GM13977 (cell line): Measurements from ENCODE around the gene MRPL58.
A peak's percentile ranks its signal among the peaks of the same experiment; 100 is the strongest.
"Not testable (repeated sequence)": the region's sequence is repeated elsewhere in the genome, so short reads cannot be mapped to it uniquely, and the experiment has no call there.

Experiments used
- DNase-seq: peaks from one replicate; pipeline ENCODE4 v3.0.0; 2012; ENCODE audit warnings: low spot score
- CTCF ChIP-seq: IDR thresholded peaks from 2 replicates; pipeline ENCODE4 v1.5.1; 2012; ENCODE audit warnings: mild to moderate bottlenecking, control low read depth; ENCODE audit not compliant: insufficient read depth; ENCODE audit errors: extremely low read depth, missing control alignments
- in situ Hi-C: fragments of 300-500 bp; cut with MboI; formaldehyde crosslinking; loops from one replicate; pipeline ENCODE4 v1.12.0; 2022; ENCODE audit warnings: low sequenced_read_pairs, low pct_unique_long_range_greater_than_20kb, mixed read lengths, inconsistent platforms; ENCODE audit not compliant: unreplicated experiment

The MRPL58 gene

DNA sequence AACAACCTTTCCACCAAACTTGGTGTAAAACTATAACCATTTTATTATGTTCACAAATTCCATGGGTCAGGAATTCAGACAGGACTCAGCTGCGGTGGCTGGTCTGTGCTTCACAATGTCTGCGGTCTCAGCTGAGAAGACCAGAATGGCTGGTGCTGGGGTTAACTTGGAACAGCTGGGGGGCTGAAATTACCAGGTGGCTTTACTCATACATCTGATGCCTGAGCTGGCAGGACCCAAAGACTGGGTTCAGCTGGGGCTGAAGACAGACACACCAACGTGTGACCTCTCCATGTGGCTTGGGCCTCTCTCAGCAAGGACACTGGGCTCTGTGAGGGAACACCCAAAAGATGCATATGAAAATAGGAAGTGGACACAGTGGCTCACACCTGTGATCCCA lies 34.2 kb upstream of the MRPL58 start:
- no peak for DNase-seq
- no peak for TF ChIP-seq CTCF
- in situ Hi-C loops = no loop called here

DNA sequence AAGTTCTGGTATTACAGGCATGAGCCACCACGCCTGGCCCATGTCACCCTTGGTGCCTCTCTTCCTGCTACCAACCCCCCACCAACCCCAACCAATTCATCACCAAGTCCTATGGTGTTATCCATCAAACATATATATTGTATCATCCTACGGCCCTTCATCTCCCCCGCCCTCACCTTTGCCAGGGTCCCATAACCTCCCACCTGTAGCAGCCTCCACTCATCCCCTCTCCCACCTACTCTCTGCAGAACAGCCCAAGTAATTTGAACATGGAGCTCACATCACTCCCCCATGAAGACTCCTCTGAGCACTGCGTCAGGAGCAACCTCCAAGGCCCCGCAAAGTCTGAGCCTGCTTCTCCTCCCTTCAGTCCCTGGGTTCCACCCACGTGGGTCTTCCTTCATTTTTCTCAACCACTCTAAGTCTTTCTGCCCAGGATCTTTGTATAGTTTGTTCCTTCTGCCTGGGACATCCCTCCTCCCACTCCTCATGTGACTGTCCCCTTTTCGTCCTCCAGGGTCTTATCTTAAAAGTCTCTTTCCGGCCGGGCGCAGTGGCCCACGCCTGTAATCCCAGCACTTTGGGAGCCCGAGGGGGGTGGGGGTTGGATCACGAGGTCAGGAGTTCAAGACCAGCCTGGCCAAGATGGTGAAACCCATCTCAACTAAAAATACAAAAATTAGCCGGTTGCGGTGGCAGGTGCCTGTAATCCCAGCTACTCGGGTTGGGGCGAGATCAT lies 32.9 kb upstream of the MRPL58 start:
- no peak for TF ChIP-seq CTCF
- DNase-seq = no peak
- in situ Hi-C loops = no loop called here

GRCh38 chr17:74981318-74981978 lies 31.0 kb upstream of the MRPL58 start:
- TF ChIP-seq CTCF = no peak
- DNase-seq = no peak
- in situ Hi-C loops = no loop called here

GRCh38 chr17:74981979-74982662 lies 30.3 kb upstream of the MRPL58 start:
- peak; percentile 86 for DNase-seq
- TF ChIP-seq CTCF = no peak
- in situ Hi-C loops = no loop called here

GRCh38 chr17:74982663-74983313 lies 29.7 kb upstream of the MRPL58 start:
- in situ Hi-C loops = not testable (repeated sequence)

DNA sequence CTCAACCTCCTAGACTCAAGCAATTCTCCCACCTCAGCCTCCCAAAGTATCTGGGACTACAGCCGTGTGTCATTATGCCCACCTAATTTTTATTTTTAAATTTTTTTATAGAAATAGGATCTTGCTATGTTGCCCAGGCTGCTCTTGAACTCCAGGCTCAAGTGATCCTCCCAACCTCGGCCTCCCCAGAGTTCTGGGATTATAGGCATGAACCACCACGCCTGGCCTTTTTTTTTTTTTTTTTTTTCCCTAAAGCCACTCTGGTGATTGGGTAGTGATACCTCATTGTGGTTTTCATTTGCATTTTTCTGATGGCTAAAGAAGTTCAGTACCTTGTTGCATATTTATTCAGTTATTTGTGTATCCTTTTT lies 26.3 kb upstream of the MRPL58 start:
- DNase-seq = no peak
- in situ Hi-C loops = no loop called here
- no peak for TF ChIP-seq CTCF

More at GRCh38 chr17:74982663-74983313, 29.7 kb upstream of the MRPL58 start:
- not testable (repeated sequence) for DNase-seq
